ENCODE data around the gene POLR1D. TPM values are rescaled to one million over a fixed set of nuclear protein-coding genes. Genes with fewer than 3 reads are reported as not detected.

POLR1D gene
- total RNA-seq, 2 experiments from 2014 or later = 125 to 127 TPM

Other genes starting within 250 kb of the POLR1D start
- 100 to 1,000 TPM; 187 to 189 TPM for gene GTF3A, start 197.3 kb upstream of the POLR1D start, total RNA-seq
- 10 to 100 TPM; 61.6 to 61.8 TPM for gene MTIF3, start 171.3 kb upstream of the POLR1D start, total RNA-seq
- gene LNX2, start 1.4 kb upstream of the POLR1D start, total RNA-seq = 1 to 10 TPM; 8.0 to 8.1 TPM
- gene GSX1, start 170.6 kb downstream of the POLR1D start, total RNA-seq = not detected

Data from activated CD4-positive, alpha-beta memory T cell treated with anti-CD3 and anti-CD28 coated beads, Interleukin-2, amount 10 ng/mL, durations not matched to agents 7 days and 5 days (primary cell).